ENCODE measurements around the gene TRIM14.
A peak's percentile ranks its signal among the peaks of the same experiment; 100 is the strongest.
"Not testable (repeated sequence)": the region's sequence is repeated elsewhere in the genome, so short reads cannot be mapped to it uniquely, and the experiment has no call there.

Gene TRIM14

DNA sequence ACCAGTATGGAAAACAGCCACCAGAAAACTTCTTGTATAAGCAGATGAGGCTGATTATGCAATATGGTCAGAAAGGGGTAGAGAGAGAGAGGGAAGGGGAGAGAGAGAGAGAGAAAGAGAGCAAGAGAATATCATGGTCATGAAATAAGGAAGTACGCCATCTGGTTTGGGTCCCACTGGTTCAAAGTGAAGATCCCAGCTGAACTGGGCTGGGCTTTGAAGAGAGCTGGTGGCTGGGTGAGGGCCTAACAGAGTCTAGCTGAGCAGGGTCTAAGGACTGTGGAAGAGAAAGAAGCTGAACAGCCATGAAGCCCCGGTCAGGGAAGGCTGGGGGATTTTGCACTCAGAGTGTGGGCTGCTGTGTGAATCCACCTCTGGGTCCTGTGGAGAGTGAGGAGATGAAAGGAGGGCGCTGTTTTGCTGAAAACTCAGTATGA, 14.6 kb downstream of the TRIM14 start:
- peak in 1 of 2 donors; percentile 26 for DNase-seq

DNA sequence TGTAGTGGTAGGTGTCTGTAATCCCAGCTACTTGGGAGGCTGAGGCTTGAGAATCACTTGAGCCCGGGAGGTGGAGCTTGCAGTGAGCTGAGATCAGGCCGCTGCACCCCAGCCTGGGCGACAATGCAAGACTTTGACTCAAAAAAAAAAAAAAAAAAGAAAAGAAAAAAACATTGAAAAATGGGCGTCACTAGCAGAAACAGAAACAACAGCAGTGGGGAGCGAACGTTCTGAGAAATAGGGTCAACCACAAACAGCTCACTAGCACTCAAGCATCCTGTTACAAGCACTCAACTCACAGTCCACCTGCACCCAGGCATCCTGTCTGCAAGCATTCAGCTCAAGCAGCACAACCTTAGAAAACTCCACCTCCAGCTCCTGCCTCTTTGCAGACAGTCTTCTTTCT, 17.2 kb downstream of the TRIM14 start:
- DNase-seq, result no peak

DNA sequence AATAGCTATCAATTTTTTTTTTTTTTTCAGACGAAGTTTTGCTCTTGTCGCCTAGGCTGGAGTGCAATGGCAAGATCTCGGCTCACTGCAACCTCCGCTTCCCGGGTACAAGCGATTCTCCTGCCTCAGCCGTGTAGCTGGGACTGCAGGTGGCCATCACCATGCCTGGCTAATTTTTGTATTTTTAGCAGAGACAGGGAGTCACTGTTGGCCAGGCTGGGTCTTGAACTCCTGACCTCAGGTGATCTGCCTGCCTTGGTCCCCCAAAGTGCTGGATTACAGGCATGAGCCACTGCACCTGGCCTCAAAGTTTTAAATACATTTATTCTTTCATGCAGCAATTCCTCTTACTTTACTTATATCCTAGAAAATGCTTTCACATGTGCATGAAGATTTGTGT, 17.6 kb downstream of the TRIM14 start:
- DNase-seq, result no peak

DNA sequence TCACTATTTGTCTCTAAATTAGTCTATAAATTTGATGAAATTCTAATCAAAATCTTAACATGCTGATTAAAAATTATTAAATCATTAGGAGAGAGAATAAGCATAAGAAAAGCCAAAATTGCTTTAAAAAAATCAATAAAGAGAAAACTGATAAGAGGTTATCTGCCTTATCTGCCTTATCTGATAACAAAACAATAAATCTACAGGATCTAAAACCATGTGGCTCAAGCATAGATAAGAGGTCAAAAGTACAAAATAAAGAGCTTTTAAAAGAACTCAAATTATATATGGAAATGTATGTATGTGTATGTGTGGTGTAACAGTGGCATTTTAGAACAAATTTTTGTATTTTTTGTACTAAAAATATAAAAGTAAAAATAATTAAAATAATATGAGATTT, 18.6 kb downstream of the TRIM14 start:
- DNase-seq, result no peak

DNA sequence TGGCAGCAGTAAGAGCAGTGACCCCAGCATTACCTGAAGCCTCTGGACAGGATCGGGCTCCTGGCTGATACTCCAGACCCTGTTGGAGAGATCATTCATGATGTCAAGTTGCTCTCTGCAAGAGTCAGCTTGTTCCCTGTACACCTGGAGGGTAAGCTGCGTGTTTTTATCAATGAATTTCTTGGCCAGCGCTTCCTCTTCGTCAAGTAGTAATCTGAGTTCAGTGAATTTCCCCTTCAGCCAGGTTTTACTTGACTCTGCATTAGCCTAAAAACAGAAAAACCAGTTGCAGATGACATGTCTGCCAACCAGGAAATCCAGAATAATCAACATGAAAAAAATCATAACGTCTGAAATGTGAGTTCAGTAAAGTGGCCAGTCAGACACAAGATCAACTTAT, 19.1 kb downstream of the TRIM14 start:
- DNase-seq, result no peak

DNA sequence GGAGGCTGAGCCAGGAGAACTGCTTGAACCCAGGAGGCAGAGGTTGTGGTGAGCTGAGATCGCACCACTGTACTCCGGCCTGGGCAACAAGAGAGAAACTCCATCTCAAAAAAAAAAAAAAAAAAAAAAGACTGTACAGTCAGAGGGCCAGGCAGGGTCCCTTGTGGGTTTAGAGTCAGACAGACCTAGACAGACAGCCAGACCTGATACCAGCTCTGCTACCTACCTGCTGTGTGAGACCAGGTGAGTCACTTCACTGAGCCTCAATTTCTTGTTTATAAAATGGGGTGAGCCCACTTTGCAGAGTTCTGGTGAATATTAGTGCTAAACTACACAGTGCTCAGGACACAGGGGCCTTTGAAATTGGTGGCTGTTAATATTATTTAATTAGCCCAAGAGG, 19.7 kb downstream of the TRIM14 start:
- DNase-seq, result no peak

DNA sequence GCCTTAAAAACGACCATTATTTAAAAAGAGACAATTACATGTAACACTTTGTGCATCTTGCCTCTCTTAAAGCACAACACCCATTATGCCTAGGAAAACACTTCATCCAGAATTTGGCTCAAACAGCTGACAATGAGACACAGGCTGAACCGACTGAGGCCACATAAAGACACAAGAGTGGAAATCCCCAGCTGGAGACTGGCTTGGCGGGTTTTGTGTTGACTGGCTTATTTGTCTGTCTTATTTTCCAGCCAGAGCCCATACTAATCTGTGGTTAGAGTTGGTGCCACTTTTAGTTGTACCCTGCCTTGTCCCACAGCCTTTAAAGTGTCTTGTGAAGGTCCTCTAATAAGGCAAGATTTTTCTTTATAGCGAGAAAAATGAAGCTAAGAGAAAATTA, 21.2 kb downstream of the TRIM14 start:
- peak in 1 of 2 donors; percentile 33 for DNase-seq

DNA sequence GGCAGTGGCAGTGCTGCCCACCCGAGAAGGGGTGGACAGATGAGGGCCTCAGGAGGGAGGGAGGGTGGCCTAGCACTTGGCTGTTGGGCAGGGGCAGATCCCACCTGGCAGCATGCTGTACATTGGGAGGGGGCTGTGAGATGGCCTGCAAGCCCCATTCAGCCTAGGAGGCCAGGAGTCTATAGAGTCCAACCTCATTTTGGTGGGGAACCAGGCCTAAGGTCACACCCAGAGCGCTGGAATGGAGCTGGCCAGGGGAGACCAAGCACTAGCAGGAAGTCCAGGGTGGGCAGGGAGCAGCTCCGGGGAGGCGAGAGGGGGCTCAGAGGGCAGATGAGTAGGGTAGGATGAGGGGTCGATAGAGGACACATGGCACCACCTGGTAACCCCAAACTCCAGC, 22.9 kb downstream of the TRIM14 start:
- DNase-seq, result no peak

DNA sequence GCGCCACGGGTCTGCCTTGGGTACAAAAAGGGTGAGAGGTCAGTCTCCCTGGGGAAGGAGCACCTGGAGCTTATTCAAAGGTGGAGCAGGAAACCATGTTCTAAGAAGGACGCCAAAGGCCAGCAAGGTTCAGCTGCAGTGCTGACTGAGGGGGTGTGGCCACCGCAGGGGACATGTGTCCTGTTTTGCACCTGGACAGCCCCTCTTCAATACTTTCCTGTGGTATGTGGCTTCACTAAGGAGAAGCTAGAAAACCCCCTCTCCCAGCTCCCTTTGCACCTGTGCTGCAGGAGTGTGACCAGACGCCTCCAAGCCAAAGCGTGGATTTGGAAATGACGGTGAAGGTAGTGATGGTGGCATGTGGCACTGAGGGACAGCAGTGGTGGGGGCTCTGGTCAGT, 23.6 kb downstream of the TRIM14 start:
- no peak for DNase-seq

DNA sequence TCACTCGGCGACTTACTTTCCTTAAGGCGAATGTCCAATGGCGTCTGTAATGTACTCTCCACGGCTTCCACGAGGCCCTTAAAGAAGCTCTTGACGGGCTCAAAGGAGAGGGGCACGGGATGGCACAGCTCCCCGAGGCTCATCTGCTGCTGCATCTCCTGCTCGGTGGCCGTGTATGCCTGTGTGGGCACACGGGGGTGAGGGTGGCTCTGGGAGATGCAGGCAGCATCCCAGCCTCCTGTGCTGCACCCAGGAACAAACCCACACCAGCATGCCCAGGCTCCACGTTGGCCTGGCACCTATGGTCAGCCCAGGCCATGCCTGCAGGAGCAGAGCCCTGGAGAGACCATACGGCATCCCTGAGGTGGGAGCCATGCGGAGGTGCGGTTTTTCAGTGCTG, 24.2 kb downstream of the TRIM14 start:
- DNase-seq, result no peak

DNA sequence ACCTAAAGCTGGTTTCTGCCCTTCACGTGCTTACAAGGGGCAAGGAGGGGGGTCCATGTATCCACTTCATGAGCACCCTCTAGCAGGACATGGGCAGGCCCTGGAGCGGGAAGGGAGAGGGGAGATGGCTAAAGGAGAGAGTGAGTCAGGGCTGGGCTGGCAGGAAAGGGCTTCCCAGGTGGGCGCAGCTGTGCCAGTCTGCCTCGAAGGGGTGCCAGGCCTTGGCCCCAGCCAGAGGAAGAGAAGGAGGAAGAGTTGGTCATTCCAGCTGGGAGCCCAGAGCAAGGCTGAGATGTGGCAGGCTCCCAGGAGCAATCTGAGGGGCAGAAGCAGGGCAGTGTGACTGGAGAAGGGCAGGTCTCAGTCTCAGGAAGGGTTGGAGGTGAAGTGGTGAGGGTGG, 24.7 kb downstream of the TRIM14 start:
- DNase-seq, result no peak

DNA sequence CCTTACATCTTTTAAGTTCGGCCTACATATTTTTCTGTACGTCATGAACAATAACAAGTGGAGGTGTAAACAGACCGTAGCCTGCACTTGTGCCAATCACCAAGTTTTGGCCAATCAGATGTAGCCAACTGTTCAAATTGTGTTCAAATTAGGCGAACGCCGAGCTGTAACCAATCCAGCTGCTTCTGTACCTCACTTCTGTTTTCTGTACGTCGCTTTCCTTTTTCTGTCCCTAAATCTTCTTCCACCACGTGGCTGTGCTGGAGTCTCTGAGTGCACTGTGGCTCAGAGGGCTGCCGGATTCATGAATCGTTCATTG, 26.4 kb downstream of the TRIM14 start:
- DNase-seq, result no peak

DNA sequence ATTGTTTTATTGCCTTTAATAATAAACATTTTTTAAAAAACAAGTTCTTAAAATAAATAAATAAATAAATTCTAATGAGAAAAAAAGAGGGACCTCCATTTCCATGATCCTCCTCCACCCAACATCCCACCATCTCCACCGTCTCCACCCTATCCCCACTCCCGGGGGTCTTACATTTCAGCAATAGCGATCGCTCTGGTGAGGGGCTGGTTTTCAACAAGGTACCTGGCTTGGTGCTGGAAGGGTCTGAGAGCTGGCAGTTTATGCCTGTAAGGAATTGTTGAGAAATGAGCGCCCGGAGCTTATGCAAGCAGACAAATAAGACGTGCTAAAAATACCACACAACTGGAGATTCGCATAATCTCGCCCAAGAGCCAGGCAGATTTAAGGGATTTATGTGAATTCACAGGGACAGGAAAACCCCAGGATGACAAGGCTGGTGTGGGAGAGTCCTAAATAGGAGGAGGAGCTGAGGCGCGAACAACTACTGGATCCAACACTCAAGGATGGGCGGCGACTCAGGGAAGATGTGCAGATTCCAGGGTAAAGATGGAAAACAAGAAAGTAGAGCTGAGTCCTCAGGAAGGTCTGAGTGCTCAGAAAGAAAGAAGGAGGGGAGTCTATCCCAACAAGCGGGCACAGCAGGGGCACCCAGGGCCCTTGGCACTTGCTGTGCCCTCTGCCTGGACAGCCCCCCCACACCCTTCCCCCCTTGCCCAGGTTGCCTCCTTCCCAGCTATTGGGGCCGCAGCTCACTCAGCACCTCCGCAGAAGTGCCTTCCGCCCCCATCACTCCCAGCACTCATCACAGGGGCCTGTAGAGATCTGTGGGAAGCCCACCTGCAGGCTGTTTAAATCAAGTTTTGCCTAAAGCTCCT, 27.0 kb downstream of the TRIM14 start:
- DNase-seq, result no peak

DNA sequence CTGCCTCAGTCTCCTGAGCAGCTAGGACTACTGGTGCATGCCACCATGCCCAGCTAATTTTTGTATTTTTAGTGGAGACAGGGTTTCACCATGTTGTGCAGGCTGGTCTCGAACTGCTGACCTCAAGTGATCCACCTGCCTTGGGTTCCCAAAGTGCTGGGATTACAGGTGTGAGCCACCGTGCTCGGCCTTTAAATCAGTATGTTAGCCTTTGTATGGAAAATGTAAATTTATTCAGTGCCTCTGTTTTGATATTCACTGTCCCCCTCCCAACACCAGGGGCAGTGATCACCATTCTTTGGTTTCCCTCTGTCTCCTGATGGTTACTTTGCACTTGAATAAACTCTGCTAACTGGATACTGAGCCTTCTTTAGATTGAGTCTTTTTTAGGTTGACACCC, 28.3 kb downstream of the TRIM14 start:
- not testable (repeated sequence) for DNase-seq

DNA sequence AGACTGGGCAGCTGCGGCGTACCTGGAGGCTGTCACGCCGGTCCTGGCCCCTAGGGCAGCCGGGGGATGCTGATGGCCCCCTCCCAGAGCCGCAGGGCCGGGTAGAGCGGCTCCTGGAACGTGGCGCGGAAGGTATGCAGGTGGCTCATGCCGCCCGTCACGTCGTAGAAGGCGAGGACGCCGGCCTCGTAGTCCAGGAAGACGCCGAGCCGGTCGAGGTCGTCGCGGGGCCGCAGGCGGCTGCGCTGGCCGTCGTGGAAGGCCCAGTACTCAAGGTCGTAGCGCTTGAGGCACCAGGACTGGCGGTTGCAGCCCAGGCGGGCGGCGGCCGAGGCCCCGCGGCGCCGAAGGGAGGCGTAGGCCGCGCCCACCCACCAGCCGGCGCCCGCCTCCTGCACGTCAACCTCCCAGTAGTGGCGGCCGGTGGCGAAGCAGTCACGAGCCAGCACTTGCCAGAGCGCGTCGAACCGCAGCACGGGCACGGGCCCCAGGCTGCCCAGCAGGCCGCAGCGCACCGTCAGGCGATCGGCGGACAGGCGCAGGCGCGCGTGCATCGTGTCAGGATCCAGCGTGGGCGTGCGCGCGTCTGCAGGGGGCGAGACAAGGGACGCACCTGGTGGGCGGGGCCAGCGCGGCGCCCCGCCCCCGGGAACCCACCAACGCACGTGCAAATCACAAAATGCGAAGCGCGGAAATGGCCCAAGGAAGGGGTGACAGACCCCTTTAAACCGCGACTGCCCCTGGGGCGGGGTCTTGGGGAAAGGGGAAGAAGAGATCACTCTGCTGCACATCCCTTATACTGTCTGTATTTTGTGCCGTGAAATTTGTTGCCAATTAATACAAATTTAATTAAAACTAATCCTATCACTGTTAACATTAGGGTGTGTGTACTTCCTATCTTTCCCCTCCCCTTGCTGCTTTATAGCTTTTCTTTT, 31.3 kb downstream of the TRIM14 start:
- no peak for DNase-seq

DNA sequence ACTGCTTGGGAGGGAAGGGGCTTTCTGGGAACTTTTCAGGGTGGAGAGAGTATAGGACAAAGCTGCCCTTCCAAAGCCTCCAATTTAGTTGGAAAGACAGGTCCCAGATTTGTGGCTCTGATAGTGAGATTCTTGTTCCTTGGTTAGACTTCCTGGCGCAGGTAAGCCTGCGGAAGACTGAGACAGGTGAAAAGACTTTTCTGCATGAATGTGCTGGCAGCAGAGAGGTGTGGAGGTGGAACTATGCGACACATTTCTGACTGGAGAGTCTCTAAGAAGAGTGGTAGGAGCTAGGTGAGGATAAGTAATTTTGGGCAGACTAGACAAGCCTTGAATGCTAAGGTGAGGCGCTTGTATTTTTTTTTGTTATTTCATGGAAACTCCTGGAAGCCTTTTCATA, 32.6 kb downstream of the TRIM14 start:
- DNase-seq, result no peak

DNA sequence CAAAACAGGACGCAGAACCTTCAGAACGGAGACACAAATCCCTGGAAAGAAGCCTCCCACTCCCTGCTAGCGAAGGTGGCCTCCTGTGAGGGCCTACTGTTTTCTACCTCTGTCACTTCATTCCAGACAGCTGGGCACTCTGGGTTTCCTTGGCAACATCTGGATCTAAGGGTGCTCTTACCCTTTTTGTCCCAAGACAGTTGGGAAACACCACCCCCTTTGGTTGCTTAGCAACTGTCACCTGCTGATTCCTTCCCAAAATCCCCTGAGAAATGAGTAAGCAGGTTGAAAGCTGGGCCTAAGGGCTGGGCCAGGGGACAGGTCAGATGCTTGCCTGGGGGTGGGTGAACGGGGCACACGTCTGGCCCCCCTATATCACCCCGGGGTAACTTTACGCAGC, 33.1 kb downstream of the TRIM14 start:
- DNase-seq, result no peak

DNA sequence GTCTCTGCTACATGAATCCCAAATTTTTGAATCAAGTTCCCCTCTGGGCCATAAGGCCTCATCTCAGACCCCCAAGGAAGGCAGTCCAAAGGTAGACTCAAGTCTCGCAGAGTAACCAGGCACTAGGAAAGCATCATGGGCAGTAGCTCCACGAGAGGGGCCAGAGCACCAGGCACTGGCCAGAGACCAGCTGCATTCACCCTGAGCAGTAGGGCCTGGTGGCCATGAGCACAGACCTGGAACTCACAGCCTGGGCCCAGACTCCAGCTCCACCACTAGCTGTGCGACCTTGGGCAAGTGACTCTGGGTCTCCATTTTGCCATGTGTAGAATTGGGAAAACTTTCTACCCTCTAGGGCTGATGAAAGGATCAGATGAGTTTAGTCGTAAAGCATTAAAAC, 34.0 kb downstream of the TRIM14 start:
- no peak for DNase-seq

DNA sequence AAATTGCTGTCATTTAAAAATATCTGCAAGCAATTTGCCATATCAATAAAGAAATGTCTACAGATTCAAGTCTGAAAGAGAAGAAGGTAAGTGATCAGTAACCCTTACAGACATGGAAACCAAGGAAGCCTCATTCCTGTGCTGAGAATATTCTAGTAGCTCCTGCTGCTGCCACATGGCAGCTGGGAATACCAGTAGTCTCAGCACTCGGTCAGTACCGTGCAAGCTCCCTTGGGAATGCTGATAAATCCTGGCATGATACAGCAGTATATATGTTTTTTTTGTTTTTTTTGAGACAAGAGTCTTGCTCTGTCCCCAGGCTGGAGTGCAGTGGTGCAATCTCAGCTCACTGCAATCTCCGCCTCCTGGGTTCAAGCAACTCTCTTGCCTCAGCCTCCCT, 34.6 kb downstream of the TRIM14 start:
- no peak for DNase-seq

DNA sequence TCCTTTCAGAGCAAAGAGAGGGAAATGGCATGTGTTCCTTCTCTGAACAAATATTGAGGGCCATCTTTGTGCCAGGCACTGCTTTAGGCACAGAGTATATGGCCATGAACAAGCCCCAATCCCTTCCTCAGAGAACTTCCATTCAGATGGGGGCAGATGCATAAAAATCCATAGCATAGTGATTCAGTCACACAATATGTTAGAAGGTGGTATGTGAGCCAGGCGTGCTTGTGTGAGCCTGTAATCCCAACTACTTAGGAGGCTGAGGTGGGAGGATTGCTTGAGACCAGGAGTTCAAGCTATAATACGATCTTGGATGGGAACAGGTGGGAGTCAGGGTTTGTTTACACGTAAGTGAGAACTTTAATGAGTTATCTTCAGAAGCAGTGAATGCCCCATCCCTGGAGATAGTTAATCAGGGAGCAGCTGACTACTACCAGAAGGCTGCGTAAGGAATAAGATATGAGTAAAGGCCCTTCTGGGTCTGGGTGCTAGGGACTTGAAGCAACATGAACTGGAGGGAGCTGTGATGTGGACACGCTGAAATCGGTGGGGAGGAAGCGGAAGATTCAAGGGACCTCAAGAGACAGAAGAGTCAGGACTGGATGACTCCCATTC, 35.3 kb downstream of the TRIM14 start:
- no peak for DNase-seq

DNA sequence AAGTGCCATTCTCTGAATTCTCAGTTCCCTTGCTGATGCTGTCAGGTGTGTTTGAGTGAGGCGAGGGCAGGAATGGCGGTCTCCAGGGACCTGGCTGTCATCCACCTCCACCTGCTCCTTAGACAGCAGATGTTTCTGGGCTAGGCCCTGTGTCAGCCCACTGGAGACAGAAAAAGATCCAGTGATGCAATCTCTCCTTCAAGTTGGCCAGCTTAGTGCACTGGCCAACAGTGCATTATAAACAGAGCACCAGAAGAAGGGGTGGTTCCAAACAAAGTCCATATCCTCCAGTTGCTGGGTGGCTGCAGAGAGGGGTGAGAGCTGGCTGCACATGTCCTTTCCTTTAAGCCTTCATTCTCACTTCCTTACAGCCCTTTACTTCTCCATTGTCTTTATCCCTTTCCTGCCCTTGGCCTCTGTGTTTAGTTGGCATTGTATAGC, 35.9 kb downstream of the TRIM14 start:
- no peak for DNase-seq

DNA sequence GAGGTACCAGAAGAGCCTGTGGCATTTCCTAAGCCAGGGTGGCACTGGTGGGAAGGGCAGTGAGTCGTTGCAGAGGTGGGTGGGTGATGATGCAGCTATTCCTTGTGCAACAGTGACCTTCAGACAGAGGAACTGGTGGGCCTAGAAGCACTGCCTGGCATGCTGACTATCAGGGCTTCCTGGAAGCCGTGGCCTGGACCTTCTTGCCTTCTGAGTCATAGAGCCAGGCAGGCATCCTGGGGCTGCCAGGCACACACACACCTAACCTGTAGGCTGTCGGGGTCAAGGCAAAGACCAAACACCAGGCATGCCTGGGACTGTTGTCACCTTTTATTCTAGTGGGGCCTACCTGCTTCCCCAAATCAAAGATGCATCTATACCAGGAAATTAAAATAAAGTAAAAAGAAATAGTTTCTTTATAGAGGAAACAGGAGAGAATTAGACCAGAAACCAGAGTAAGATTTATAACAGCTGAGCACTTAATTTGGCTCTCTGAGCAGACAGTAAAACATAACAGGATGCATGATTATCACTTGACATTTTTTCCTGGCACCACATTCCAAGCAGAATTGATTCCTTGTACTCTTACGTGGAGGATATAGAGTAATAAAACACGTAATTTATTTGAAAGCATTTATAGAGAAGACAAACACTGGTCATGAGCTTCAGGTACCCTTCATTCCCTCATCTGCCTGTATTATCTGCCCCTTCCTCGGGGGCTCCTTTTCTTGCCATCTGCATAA, 37.4 kb downstream of the TRIM14 start:
- peak; percentile 82 to 94 for DNase-seq

DNA sequence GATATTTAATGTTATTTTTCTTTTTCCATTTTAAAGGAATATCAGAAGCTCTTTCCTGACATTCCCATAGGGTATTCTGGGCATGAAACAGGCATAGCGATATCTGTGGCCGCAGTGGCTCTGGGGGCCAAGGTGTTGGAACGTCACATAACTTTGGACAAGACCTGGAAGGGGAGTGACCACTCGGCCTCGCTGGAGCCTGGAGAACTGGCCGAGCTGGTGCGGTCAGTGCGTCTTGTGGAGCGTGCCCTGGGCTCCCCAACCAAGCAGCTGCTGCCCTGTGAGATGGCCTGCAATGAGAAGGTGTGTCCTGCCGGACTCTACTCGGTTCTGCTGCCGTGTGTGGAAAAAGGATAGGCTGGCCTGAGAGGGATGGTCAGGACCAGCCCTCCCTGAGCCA, 38.2 kb downstream of the TRIM14 start:
- no peak for DNase-seq
